ENCODE results near the gene IGFBP2.

Gene IGFBP2

GRCh38 chr2:216615298-216616082 lies 17.7 kb upstream of the IGFBP2 start:
- DNase-seq (ENCODE audit: low spot score): no peak

- no peak for DNase-seq (ENCODE audit: low spot score)
Measured at GRCh38 chr2:216616083-216616678, 17.0 kb upstream of the IGFBP2 start.

- no peak for DNase-seq (ENCODE audit: low spot score)
Measured at GRCh38 chr2:216617159-216617815, 15.9 kb upstream of the IGFBP2 start.

GRCh38 chr2:216618785-216619184 lies 14.4 kb upstream of the IGFBP2 start:
- no peak for DNase-seq (ENCODE audit: low spot score)

- DNase-seq (ENCODE audit: low spot score): no peak
Measured at GRCh38 chr2:216619411-216620393, 13.5 kb upstream of the IGFBP2 start.

- DNase-seq (ENCODE audit: low spot score): no peak
Measured at GRCh38 chr2:216620786-216621185, 12.4 kb upstream of the IGFBP2 start.

GRCh38 chr2:216621292-216621691 lies 11.9 kb upstream of the IGFBP2 start:
- no peak for DNase-seq (ENCODE audit: low spot score)

- DNase-seq (ENCODE audit: low spot score): no peak
Measured at GRCh38 chr2:216622526-216622925, 10.7 kb upstream of the IGFBP2 start.

- DNase-seq (ENCODE audit: low spot score): no peak
Measured at GRCh38 chr2:216624251-216624650, 9.0 kb upstream of the IGFBP2 start.

- no peak for DNase-seq (ENCODE audit: low spot score)
Measured at GRCh38 chr2:216626168-216626874, 6.9 kb upstream of the IGFBP2 start.

- no peak for DNase-seq (ENCODE audit: low spot score)
Measured at GRCh38 chr2:216626875-216627245, 6.4 kb upstream of the IGFBP2 start.

GRCh38 chr2:216629784-216630183 lies 3.4 kb upstream of the IGFBP2 start:
- DNase-seq (ENCODE audit: low spot score): no peak

GRCh38 chr2:216632346-216632951 lies 771 bp upstream of the IGFBP2 start:
- DNase-seq (ENCODE audit: low spot score): no peak

GRCh38 chr2:216633616-216634369 lies 573 bp downstream of the IGFBP2 start:
- no peak for DNase-seq (ENCODE audit: low spot score)

GRCh38 chr2:216634370-216635148 lies 1.3 kb downstream of the IGFBP2 start:
- DNase-seq (ENCODE audit: low spot score): no peak

GRCh38 chr2:216635171-216635570 lies 2.0 kb downstream of the IGFBP2 start:
- no peak for DNase-seq (ENCODE audit: low spot score)

GRCh38 chr2:216635701-216636550 lies 2.7 kb downstream of the IGFBP2 start:
- no peak for DNase-seq (ENCODE audit: low spot score)

Measured in CD4-positive, alpha-beta T cell treated with Interleukin-15 for 4 hours (primary cell).